HG03280 (cell line): ENCODE data around the gene SYT7.

Experiments
- ATAC-seq: cut with Tn5 transposase; IDR thresholded peaks from one replicate; pipeline ENCODE4 v1.9.1; 2021; ENCODE audit warnings: mild to moderate bottlenecking, moderate library complexity; ENCODE audit not compliant: unreplicated experiment

SYT7 gene

DNA sequence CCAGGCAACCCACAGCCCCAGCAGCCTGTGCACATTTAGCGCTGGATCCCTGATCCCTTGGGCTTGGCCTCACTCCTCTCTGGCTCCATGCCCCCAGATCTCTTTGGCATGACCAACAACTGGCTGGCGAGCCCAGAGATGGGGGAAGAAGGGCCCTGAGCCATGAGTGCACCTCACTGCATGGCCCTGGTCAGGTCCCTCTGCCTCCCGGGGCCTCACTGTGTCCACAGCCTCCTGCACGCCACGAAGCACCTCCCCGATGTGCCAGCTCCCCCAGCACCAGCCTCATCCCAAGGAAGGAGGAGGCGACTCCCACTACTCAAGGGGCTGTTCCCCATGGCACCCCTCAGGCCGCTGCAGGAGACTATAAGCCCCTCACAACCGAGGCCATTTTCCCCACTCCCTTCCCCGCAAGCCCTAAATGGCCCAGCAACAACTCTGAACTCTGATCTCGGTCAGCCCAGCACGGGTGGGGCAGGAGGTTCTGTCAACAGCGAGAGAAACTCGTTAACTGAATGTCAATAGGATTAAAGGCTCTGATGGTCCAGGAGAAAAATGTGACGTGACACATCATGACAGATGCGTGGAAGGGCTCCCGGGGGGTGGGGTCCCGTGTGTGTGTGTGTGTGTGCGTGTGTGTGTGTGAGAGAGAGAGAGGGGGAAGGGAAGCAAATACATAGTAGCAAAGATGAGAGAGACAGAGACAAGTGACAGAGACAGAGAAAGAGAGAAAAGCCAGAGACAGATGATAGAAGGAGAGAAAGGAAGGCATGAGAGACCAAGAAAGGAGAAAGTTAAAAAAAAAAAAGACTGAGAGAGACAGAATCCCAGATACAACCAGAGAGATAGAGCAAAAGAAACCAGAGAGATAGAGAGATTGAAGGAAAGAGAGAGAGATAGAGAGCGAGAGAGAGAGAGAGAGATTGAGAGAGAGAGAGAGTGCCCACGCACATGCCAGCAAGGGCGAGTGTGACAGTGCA lies 28.4 kb upstream of the SYT7 start:
- no peak for ATAC-seq

DNA sequence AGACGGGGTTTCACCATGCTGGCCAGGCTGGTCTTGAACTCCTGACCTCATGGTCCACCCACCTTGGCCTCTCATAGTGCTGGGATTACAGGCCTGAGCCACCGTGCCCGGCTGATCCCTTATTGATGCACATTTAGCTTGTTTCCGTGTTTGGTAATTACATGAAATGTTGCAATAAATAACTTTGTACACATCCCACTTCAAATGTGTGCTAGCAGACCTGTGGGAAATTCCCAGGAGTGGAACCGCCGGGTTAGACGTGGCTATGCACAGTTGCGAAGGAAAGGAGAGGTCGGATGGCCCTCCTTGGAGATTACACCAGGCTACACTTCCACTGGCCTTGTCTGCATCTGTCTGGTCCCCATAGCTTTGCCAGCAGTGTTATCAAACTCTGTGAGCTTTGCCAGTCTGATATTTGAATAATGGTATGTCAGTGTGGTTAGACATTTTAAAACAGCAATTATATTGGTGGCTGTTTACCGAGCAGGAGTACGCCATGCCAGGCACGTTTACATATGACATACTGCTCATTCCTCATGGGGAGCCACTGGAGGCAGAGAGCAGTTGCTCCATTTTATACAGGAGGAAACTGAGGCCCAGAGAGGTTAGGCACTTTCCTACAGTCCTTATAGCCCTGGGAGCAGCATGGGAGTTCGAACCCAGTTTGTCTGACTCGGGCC lies 27.2 kb upstream of the SYT7 start:
- no peak for ATAC-seq

DNA sequence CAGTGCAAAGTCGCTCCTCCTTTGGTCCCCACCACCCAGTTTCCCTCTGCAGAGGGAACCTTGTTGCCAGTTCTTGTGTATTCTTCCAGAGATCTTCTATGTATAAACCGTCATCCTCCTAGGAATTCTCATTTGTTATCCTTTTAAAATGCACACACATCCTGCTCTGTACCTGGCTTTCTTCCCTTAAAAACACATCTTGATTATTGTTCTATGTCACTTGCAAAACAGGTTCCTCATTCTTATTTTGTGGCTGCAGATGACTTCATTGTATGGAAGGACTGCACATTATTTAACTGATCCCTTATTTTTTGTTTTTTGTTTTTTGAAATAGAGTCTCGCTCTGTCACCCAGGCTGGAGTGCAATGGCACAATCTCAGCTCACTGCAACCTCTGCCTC lies 26.6 kb upstream of the SYT7 start:
- no peak for ATAC-seq

DNA sequence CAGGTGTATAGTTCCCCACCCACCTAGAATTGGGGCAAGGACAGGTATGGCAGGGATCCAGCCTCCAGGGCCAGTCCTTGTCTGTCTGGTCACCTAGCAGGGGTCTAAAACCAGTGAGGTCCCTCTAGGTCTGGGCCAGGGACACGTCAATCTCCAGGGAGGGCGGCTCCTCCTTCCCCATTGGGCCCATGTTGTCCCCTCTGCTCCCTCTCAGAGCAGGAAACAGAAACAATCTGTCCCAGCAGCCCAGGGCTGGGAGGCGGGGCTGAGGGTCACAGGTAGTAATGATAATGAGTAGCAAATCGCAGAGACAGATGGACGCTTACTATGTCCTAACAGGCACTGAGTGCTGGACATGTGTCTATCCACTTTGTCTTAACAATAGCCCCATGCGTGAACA lies 22.8 kb upstream of the SYT7 start:
- no peak for ATAC-seq

DNA sequence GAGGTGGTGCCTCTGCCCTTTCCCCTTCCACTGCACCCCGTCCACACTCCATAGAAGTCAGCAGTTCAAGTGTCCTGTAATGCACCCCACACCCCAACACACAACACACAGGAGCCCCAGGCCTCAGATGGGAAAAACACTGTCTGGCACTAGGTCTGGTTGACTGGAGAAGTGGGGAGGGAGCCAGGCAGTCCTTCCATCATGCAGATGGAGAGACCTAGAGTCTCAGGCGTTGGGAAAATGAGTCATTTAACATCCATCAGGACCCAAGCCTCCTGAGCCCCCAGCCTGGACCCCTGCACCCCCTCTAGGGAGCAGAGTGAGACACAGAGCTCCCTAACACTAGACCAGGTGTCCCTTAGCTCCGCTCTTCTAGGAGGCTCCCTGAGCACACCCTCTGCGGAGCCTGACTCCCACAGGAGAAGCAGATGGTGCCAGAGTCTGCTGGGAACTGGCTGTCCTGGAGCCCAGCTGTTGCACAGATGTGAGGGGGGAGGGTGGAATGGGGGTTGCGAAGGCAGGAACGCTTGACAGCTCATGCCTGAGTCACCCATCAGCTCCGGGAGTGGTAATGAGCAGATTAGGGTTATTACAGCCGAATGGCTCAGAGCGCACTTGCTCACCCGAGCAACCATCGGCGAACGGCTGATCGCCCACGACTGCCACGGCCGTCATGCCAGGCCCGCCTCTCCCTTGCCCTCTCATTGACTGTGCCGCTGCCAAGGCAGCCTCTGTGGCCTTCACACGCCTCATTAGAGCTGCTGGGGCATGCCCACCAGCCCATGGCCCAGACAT lies 22.1 kb upstream of the SYT7 start:
- ATAC-seq: no peak

DNA sequence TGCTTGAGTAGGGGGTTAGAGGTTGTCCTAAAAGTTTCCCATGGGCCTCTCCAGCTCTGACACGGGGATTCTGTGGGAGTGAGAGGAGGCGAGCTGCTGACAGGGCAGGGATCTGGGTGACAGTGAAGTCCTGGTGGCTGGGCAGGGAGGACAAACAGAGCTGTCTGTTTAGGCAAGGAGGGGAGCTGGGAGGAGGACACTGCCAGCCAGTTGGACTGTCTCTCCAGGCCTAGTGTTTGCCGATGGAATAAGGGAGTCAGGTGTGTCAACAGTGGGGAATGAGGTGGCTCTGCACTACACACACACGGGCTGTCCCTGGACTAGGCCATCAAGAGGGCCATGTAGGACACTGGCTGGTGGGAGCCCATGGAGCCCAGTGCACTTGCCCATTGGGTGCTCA lies 20.6 kb upstream of the SYT7 start:
- no peak for ATAC-seq

DNA sequence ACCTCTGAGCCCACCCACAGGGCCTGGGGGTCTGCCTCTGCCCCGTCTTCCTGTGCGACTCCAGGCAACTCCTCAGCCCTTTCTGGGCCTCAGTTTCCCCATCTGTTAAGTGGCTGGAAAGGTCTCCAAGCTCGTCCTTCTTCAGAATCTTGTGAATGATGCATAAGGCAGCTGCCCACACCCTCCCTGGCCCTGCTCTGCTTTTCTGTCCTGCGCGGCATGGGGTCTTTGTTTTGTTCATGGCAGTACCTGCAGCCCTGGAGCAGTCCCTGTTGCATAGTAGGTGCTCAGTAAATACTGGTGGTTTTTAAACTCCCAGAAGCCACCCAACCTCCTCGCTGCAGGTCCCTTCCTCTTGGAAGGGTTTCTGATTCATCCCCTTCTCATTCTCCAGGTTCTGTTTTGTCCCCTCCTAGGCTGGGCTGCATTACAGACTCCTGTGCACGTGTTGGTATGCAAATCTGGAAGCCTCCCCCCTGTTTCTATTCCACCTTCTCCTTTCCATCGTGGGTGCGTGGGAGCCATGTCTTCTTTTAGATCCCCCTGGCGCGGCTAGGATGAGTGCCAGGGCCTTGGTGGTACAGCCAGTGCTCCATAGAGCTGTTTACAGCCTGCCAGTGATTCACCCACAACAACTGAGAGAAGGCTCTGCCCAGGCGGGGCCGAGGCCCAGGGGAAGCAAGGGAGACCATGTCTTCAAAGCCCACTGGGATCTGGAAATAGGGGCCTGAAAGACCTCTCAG lies 19.3 kb upstream of the SYT7 start:
- no peak for ATAC-seq

DNA sequence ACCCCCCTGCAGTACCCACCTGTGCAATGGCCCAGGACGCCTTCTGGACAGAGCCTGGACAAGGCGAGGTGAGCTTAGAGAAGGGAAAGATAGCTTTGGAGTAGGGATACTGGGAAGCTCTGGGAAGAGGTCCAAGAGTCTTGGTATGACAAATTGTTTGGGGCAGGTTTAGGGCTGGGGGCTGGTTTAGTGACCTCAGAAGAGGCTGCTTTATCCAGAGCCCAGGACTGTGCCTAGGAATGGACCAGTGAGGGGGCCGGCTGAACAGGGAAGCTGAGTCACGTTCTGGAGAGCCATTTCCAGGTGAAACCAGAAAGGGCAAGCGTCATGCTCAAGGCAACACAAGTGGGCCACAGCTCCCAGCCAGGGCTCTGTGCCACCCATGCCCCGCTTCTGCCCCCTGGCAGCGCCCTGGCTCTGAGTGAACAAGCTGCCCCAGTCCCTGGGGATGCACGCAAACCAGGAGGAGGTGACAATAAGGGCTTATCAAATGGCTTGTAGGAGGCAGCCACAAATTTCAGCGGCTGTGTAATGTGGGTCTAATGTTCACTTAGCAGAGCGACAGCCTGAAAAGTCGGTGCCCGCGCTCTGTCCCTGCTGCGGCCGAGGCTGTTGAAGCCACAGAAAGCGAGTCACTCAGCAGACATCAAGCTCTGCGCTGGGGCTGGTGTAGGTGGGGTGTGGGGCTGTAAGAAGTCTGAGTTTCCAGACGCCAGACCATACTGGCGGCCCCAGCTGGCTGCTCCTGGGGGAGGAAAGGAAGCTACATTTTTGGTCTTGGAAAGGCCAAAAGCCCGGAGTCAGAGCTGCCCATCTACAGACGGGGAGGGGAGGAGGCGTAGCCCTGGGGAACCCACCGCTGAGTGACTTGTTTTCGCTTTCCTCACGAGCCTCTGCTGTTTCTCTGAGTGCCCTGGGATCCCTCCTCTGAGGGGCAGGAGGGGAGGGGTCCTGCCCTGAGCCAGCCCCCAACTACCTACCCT lies 18.3 kb upstream of the SYT7 start:
- no peak for ATAC-seq

DNA sequence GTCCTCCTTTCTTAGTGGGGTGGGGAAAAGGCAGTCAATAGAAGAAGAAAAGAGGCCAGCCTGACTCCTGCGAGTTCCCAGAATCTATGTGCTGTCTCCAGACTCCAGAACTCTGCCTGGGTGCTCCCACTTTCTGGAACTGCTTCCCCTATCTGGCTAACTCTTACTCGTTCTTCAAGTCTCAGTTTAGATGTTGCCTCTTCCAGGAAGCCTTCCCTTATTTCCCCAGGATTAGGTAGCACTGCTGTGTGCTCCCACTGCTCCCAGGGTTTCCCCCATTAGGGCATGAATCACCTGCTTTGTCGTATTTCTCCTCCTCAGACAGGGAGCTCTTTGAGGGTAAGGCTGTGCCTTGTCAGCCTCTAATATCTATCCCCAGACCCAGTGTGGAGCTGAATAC lies 17.5 kb upstream of the SYT7 start:
- no peak for ATAC-seq

DNA sequence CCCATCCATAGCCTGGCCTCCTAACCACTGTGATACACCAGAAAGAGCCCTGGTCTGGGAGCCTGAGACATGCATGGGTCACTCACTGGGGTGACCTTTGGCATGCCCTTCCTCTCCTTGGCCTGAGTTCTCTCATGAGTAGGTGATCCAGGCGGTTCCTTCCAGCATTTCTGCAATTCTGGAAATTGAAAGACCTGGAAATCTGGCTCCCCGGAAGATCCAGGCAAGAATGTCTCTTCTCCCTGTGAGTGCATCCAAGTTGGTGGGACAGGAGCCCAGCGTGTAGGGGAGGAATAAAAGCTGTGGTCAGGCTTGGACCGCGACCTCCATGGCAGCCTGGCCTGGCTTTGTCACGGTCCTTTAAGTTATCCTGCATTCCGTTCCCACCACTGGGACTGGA lies 16.1 kb upstream of the SYT7 start:
- ATAC-seq: no peak

DNA sequence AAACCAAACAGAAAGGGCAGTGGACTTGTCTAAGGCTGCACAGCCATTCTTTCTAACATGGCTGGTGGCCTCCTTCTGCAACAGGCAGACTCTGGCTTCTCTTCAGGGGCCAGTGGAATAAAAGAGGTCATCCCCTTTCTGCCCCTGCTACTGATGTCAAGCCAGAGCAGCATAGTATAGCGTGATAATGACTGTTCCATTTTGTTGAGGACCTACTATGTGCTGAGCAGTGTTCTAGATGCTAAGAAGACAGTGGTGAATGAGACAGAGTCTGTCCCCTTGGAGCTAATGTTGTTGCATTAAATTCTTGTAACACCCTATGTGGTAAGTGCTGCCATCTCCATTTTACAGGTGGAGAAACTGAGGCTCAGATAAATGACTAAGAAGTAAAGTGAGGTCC lies 15.7 kb upstream of the SYT7 start:
- ATAC-seq: no peak

DNA sequence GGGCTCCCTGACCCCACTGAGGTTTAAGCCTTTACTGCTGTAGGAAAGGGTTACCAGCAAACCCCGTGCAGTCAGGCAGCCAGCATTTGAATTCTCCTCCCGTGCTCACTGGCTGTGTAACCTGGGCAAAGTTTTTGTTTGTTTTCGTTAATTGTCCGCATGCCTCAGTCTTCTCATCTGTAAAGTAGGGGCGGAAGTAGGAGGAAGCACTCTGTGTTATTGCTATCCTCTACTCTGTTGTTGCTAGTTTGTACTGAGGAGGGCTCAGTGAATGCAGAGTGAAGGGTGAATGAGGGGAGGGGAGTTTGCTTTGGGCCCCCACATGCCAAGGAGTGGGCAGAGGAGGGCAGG lies 14.0 kb upstream of the SYT7 start:
- ATAC-seq: no peak

DNA sequence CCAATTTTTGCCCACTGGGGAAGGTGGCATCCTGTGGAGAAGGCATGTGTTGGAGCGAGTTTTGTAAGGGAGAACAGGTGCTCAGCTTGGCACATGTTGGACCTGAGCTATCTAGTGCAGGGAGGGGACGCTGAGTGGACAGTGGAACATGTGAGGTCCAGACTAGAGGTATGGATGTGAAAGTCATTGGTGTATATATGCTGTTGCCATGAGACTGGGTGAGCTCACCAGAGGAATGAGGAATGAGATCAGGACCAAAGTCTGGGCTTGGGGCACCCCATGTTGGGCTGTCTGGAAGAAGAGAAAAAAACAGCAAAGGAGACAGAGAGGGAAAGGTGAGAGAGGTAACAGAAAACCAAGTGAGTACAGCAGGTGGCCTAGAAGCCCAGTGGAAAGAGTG lies 12.3 kb upstream of the SYT7 start:
- ATAC-seq: no peak

DNA sequence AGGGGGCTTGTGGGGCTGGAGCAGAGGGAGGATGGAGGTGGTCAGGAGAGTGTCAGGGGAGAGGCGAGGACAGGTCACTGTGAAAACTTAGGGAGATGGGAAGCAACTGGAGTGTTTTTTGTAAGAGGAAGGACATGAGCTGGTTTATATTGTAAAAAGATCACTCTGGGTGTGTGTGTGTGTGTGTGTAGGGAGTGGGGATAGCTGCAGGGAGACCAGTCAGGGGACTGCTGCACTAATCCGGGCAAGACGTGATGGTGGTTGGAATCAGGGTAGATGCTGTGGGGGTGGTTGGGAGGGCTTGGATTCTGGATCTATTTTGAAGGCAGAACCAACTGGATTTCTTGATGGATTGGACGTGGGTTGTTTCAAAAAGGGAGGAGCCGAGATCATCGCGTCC lies 11.3 kb upstream of the SYT7 start:
- no peak for ATAC-seq

DNA sequence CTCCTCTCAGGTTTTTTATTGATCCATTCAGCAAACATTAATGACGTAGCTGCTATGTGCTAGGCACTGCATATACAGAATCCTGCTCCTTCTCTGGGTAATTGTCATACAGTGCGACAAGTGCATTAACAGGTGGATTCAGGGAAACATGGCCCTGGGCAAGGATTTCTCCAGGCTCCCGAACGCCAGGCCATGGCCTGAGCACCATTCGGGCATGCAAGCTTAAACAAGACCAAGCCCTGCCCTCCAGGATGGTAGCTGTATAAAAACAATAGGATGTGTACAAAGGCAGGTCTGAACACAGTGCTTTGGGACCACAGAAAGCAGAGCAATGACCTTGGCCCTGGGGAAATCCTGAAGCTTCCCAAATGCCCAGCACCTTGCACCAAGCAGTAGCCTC lies 9.1 kb upstream of the SYT7 start:
- no peak for ATAC-seq

DNA sequence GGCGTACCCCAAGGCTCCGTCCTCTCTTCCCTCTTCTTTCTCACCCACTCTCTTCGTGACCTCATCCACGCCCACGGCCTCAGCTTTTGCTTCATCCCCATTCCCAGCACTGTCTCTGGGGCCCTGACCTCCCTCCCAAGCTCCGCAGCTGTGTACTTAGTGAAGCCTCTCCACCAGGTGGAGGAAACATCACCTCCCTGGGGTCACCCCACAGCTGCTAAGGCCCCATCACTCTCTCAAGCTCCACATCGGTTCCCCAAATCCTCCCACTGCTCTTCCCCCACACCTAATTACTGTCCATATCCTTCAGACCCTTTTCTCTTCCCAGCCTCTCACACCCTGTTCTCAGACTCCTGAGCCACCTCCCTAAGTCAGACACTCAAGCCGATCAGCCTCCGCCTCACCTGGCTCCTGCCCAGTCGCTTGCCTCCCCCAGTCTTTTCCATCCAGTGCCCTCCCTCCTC lies 7.9 kb upstream of the SYT7 start:
- ATAC-seq: no peak

DNA sequence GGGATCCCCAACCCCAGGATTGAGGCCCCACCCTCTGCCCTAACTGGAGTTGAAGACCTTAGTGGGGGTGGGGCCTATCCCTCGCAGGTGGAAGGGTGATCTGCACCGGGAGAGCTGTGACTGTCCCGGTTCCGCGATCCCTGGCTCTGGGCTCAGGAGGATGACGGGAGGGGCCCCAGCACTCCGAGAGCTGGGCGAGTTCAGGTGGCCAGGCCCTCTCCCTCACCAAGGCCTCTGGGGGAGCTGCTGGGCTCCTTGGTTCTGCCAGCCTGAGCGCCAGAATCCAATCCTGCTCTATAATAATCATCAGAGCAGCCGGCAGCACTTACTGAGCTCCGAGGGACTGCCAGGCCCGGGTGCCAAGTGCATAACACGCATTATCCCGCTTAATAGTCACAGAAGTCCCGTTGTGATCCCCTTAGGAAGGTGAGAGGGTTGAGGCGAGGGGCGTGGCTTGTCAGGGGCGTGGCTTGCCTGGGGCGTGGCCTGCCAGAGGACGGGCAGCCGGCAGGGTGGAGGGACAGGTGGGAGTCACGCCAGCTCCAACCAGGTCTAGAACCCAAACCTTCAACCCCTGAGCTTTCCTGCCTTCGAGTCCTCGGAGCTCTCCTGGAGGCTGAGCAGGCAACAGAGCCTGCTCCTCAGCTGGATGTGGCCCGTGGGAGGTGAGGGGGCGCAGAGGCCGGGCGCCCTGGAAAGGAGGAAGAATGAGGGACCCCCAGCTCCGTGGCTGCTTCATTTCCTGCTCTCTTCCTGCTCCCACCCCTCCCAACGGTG lies 7.3 kb upstream of the SYT7 start:
- ATAC-seq: no peak

DNA sequence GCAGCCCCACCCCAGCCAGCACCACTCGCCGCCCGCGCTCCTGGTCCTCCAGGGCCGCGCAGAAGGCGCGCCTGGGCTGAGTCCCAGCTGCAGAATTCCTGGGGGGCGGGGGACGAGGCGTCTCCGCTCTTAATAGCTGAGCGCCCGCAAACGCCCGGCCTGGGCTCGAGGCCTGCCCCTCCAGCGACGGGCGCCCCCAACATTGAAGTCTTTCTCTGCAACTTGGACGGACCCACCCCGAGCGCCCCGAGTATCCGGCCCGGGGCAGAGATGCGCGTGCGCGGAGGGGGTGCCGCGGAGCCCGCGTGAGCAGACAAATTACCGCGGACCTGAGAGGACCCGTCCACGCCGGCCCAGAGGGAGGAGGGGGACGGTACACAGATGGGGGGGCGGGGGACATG lies 6.7 kb upstream of the SYT7 start:
- no peak for ATAC-seq
